Measurements from ENCODE around the gene RAD51C. TPM values are rescaled to one million over a fixed set of nuclear protein-coding genes. Genes with fewer than 3 reads are reported as not detected.

Gene RAD51C
- total RNA-seq, 4 donors from 2014 or later, result 1.2 to 32.6 (median 18.8) TPM

DNA sequence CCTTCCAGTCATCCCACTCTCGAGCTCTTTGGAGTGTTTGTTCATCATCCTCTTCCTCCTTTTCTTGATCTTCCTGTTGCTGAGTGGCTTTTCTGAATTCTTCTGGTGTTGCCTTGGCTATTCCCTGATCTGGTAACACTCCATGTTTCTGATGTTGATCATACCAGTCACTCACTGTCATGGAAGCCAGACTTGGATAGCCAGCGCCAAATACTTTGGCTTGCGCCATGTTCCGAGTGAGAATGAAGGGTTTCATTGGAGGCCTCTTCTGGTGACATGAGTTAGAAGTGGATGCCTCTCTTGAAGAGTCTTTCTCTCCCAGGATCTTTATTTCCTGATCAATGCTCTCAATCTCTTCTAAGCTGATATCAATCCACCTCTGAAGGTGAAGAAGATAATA, 31.8 kb upstream of the RAD51C start:
- intact Hi-C loops (cut with DNase I; ENCODE audit: low total_unique reads), result no loop called here

DNA sequence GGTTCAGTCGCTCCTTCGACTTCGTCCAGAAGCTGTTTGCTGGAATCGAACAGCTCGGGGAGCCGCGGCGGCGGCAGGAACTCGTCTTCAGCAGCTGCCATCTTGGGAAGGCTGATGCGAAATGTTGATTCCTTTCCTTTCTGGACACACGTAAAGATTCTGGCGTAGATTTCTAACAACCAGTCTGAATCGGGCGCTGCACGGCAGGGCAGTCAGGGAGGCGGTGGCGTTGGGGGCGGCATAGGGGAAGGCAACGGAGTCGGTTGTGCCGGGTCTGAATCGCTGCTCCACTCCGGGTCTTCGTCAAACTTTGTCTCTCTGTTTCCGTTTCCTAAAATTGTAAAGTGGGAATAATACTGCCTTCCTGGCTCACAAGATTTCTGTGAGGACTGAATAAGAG, 30.9 kb upstream of the RAD51C start:
- no peak for DNase-seq
- H3K4me3 ChIP-seq, result no peak overlapping the region
- no peaks in the 10 kb centered on the region for H3K9me3 ChIP-seq
- TF ChIP-seq, protein P1, sequence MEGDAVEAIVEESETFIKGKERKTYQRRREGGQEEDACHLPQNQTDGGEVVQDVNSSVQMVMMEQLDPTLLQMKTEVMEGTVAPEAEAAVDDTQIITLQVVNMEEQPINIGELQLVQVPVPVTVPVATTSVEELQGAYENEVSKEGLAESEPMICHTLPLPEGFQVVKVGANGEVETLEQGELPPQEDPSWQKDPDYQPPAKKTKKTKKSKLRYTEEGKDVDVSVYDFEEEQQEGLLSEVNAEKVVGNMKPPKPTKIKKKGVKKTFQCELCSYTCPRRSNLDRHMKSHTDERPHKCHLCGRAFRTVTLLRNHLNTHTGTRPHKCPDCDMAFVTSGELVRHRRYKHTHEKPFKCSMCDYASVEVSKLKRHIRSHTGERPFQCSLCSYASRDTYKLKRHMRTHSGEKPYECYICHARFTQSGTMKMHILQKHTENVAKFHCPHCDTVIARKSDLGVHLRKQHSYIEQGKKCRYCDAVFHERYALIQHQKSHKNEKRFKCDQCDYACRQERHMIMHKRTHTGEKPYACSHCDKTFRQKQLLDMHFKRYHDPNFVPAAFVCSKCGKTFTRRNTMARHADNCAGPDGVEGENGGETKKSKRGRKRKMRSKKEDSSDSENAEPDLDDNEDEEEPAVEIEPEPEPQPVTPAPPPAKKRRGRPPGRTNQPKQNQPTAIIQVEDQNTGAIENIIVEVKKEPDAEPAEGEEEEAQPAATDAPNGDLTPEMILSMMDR (IDR thresholded peaks at IDR 0.05), result no peak
- no peak for TF ChIP-seq POLR2A (IDR thresholded peaks at IDR 0.05)
- intact Hi-C loops (cut with DNase I; ENCODE audit: low total_unique reads), result no loop called here
- H3K4me1 ChIP-seq, result no peaks in the 10 kb centered on the region
- no peaks in the 10 kb centered on the region for H3K36me3 ChIP-seq
- no peak overlapping the region for H3K27ac ChIP-seq
- no peaks in the 10 kb centered on the region for H3K27me3 ChIP-seq

More for the DNA sequence above, 31.8 kb upstream of the RAD51C start:
- Histone ChIP-seq H3K9me3 (no peaks in the 10 kb centered on the region), H3K4me1 (no peaks in the 10 kb centered on the region), H3K27ac (no peak overlapping the region), H3K36me3 (no peaks in the 10 kb centered on the region), H3K27me3 (no peaks in the 10 kb centered on the region), H3K4me3 (no peak overlapping the region)
- TF ChIP-seq, protein P1 (IDR thresholded peaks at IDR 0.05), result no peak
- no peak for TF ChIP-seq POLR2A (IDR thresholded peaks at IDR 0.05)
- no peak for DNase-seq

DNA sequence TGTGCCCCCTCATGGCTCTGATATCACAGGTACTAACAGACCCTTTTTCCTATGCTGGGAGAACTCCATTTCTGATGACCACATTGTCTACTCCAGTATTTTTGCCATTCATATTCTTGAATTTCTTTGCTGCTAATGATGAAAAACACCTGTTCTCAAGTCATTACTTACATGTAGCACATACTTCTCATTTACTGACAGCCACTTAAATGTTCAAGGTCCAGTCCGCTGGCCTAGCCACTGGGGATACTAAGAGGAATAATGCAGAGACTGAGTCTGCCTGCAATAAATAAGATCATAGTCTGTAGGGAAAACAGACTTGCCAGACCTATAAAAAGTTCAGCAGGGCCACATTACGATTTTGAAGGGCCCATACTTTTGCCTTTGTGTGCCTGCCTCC, 28.1 kb upstream of the RAD51C start:
- TF ChIP-seq, protein P1 (IDR thresholded peaks at IDR 0.05), result no peak
- TF ChIP-seq POLR2A (IDR thresholded peaks at IDR 0.05), result no peak

DNA sequence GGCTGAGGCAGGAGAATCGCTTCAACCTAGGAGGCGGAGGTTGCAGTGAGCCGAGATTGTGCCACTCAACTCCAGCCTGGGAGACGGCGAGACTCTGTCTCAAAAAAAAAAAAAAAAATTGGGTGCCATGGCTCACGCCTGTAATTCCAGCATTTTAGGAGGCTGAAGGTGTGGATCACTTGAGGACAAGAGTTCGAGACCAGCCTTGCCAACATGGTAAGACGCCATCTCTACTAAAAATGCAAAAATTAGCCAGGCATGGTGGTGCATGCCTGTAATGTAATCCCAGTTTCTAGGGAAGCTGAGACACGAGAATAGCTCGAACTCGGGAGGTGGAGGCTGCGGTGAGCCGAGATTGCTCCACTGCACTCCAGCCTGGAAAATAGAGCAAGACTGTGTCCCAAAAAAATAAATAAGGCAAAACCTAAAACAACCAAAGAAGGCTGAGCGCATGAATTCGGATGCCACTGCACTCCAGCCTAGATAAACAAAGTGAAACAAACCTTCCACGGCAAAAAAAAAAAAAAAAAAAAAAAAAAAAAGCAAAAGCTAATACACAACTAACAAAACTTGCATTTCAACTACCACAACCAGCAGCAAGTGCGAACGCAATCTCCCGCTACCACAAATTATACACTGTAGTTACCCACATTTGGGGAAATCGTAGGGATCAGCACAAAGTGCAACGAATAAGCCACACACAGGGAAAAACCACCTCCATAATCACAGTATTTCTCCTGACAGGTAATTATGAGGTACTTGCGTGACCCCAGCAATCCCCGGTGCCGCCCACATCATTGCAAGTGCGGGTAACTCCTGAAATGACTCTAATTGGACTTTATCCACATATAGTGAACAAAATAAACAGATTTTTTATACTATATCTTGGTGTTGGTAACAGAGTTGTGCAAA, 26.2 kb upstream of the RAD51C start:
- intact Hi-C loops (cut with DNase I; ENCODE audit: low total_unique reads), result no loop called here
- H3K9me3 ChIP-seq, result no peaks in the 10 kb centered on the region
- no peaks in the 10 kb centered on the region for H3K36me3 ChIP-seq
- DNase-seq, result no peak
- H3K27ac ChIP-seq, result no peak overlapping the region
- peak overlapping the region in 1 of 2 donors; percentile 14 for H3K4me3 ChIP-seq
- no peaks in the 10 kb centered on the region for H3K27me3 ChIP-seq
- TF ChIP-seq POLR2A (IDR thresholded peaks at IDR 0.05), result no peak
- TF ChIP-seq, protein P1 (IDR thresholded peaks at IDR 0.05), result no peak
- no peaks in the 10 kb centered on the region for H3K4me1 ChIP-seq

More for the DNA sequence above, 28.1 kb upstream of the RAD51C start:
- Histone ChIP-seq H3K27ac (no peak overlapping the region), H3K27me3 (no peaks in the 10 kb centered on the region), H3K4me1 (no peaks in the 10 kb centered on the region), H3K4me3 (no peak overlapping the region), H3K36me3 (no peaks in the 10 kb centered on the region), H3K9me3 (no peaks in the 10 kb centered on the region)
- DNase-seq, result no peak
- intact Hi-C loops (cut with DNase I; ENCODE audit: low total_unique reads), result no loop called here

DNA sequence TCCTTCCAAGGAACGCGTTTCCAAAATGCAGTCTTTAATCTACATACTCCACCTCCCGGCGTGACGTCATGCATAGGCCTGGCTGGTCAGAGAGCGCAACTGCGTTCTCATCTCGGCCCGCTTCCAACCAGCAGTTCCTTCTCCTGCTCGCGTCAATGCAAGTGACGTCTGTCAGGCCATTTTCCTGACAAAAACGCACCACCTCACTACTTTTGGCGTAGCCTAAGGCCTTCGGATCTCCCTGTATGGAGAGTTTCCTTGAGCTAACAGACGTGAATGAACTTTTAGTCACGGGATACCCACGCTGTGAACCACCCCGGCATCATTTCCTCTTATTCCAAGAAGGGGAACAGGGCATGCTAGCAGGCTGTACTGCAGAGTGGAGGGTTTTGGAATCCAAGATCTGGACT, 25.5 kb upstream of the RAD51C start:
- H3K9me3 ChIP-seq, result no peaks in the 10 kb centered on the region
- TF ChIP-seq, protein P1 (IDR thresholded peaks at IDR 0.05), result no peak
- no peak for TF ChIP-seq POLR2A (IDR thresholded peaks at IDR 0.05)
- no peaks in the 10 kb centered on the region for H3K36me3 ChIP-seq
- peak; percentile 44 to 48 for DNase-seq
- H3K27ac ChIP-seq, result no peak overlapping the region
- H3K4me3 ChIP-seq, result peak overlapping the region in 1 of 2 donors; percentile 14
- no peaks in the 10 kb centered on the region for H3K27me3 ChIP-seq
- H3K4me1 ChIP-seq, result no peaks in the 10 kb centered on the region
- intact Hi-C loops (cut with DNase I; ENCODE audit: low total_unique reads), result no loop called here

All from uterus (tissue), 4 donors.